ENCODE measurements around the gene CRELD2. TPM values are rescaled to one million over a fixed set of nuclear protein-coding genes. Genes with fewer than 3 reads are reported as not detected.

The CRELD2 gene
- polyA plus RNA-seq, 1 donor from 2014 or later: 83.2 TPM

DNA sequence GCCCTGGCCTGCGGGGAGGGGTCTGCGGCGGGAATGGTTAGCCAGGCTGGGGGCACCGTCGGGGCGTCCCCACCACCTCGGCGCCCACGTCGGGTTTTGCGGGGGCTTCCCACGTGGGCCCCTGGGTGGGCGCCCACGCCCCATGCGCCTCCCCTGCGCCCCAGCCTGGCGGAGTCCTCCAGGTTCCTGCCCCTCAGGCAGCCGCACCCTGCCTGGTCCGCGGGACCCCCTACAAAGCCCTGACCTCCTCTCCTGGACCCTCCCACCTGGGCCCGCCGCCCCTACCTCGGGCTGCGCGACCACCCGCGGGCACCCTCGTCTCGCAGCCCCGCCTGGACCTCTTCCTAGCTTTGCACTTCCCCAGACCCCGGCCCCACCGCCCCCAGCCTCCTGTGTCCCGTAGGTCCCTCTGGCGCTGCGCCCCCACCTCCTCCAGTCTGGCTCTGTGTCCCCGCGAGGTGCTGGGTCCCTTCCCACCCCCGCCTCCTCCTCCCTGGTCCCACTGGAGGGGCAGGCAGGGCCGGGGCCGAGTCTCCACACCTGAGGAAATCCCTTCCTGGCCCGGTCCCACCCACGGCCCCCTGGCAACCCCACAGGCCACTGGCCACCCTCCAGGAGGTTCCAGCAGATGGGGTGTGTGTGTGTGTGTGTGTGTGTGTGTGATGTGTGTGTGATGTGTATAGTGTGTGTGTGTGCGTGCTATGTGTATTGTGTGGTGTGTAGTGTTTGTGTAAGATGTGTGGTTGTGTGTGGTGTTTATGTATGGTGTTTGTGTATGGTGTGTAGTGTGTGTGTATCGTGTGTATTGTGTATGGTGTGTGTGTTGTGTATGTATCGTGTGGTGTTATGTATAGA, 54.0 kb downstream of the CRELD2 start:
- no peak overlapping the region for H3K4me3 ChIP-seq (ENCODE audit: low read length)
- TF ChIP-seq EZH2 (IDR thresholded peaks at IDR 0.05; ENCODE audit: borderline replicate concordance, insufficient read depth, low read length, poor library complexity, severe bottlenecking): no peak
- TF ChIP-seq, protein P1, sequence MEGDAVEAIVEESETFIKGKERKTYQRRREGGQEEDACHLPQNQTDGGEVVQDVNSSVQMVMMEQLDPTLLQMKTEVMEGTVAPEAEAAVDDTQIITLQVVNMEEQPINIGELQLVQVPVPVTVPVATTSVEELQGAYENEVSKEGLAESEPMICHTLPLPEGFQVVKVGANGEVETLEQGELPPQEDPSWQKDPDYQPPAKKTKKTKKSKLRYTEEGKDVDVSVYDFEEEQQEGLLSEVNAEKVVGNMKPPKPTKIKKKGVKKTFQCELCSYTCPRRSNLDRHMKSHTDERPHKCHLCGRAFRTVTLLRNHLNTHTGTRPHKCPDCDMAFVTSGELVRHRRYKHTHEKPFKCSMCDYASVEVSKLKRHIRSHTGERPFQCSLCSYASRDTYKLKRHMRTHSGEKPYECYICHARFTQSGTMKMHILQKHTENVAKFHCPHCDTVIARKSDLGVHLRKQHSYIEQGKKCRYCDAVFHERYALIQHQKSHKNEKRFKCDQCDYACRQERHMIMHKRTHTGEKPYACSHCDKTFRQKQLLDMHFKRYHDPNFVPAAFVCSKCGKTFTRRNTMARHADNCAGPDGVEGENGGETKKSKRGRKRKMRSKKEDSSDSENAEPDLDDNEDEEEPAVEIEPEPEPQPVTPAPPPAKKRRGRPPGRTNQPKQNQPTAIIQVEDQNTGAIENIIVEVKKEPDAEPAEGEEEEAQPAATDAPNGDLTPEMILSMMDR (IDR thresholded peaks at IDR 0.05; ENCODE audit: poor library complexity, severe bottlenecking): no peak
- no peak for TF ChIP-seq SMC3 (conservative IDR thresholded peaks at IDR 0.05; ENCODE audit: poor library complexity)
- no peak for TF ChIP-seq EP300 (conservative IDR thresholded peaks at IDR 0.05; ENCODE audit: poor library complexity, severe bottlenecking)
- no peak for TF ChIP-seq TAF1 (IDR thresholded peaks at IDR 0.05; ENCODE audit: low read depth)
- no peak for TF ChIP-seq RAD21 (conservative IDR thresholded peaks at IDR 0.05)
- TF ChIP-seq, protein P2, sequence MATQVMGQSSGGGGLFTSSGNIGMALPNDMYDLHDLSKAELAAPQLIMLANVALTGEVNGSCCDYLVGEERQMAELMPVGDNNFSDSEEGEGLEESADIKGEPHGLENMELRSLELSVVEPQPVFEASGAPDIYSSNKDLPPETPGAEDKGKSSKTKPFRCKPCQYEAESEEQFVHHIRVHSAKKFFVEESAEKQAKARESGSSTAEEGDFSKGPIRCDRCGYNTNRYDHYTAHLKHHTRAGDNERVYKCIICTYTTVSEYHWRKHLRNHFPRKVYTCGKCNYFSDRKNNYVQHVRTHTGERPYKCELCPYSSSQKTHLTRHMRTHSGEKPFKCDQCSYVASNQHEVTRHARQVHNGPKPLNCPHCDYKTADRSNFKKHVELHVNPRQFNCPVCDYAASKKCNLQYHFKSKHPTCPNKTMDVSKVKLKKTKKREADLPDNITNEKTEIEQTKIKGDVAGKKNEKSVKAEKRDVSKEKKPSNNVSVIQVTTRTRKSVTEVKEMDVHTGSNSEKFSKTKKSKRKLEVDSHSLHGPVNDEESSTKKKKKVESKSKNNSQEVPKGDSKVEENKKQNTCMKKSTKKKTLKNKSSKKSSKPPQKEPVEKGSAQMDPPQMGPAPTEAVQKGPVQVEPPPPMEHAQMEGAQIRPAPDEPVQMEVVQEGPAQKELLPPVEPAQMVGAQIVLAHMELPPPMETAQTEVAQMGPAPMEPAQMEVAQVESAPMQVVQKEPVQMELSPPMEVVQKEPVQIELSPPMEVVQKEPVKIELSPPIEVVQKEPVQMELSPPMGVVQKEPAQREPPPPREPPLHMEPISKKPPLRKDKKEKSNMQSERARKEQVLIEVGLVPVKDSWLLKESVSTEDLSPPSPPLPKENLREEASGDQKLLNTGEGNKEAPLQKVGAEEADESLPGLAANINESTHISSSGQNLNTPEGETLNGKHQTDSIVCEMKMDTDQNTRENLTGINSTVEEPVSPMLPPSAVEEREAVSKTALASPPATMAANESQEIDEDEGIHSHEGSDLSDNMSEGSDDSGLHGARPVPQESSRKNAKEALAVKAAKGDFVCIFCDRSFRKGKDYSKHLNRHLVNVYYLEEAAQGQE (IDR thresholded peaks at IDR 0.05; ENCODE audit: borderline replicate concordance): no peak
- no peak for TF ChIP-seq POLR2AphosphoS5 (IDR thresholded peaks at IDR 0.05)
- TF ChIP-seq MXI1 (conservative IDR thresholded peaks at IDR 0.05; ENCODE audit: poor library complexity, severe bottlenecking): no peak
- H3K9me2 ChIP-seq (ENCODE audit: insufficient read depth, low read length): no peaks in the 10 kb centered on the region

DNA sequence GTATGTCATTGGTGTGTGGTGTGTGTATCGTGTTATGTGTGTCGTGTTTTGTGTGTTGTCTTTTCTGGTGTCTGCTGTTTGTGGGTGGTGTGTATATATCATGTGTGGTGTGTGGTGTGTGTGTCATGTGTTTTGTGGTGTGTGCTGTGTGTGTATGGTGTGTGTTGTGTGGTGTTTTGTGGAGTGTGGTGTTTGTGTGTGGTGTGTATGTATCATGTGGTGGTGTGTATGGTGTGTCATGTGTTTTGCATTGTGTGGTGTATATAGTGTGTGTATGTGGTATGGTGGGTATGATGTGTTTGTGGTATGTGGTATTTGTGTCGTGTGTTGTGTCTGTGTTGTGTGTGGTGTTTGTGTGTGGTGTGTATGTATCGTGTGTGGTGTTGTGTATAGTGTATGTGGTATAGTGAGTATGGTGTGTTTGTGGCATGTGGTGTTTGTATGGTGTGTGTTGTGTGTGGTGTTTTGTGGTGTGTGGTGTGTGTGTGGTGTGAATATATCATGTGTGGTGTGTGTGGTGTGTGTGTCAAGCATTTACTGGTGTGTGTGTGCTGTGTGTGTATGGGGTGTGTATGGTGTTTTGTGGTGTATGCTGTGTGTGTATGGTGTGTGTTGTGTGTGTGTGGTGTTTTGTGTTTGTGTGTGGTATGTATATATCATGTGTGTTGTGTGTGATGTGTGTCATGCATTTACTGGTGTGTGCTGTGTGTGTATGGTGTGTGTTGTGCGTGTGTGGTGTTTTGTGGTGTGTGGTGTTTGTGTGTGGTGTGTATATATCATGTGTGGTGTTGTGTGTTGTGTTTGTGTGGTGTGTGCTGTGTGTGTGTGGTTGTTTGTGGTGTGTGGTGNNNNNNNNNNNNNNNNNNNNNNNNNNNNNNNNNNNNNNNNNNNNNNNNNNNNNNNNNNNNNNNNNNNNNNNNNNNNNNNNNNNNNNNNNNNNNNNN, 54.9 kb downstream of the CRELD2 start:
- H3F3A ChIP-seq (ENCODE audit: insufficient read depth, low read length, poor library complexity, severe bottlenecking): no peaks in the 10 kb centered on the region
- H3K27ac ChIP-seq (ENCODE audit: low read length): no peak overlapping the region
- TF ChIP-seq EZH2 (IDR thresholded peaks at IDR 0.05; ENCODE audit: borderline replicate concordance, insufficient read depth, low read length, poor library complexity, severe bottlenecking) (no peak), RAD21 (conservative IDR thresholded peaks at IDR 0.05) (no peak), TAF1 (IDR thresholded peaks at IDR 0.05; ENCODE audit: low read depth) (no peak), SMC3 (conservative IDR thresholded peaks at IDR 0.05; ENCODE audit: poor library complexity) (no peak), POLR2AphosphoS5 (IDR thresholded peaks at IDR 0.05) (no peak), EP300 (conservative IDR thresholded peaks at IDR 0.05; ENCODE audit: poor library complexity, severe bottlenecking) (no peak), MXI1 (conservative IDR thresholded peaks at IDR 0.05; ENCODE audit: poor library complexity, severe bottlenecking) (no peak)
- TF ChIP-seq, protein P1 (IDR thresholded peaks at IDR 0.05; ENCODE audit: poor library complexity, severe bottlenecking): no peak
- TF ChIP-seq, protein P2 (IDR thresholded peaks at IDR 0.05; ENCODE audit: borderline replicate concordance): no peak
- H3K27me3 ChIP-seq (ENCODE audit: insufficient read depth, low read depth, low read length): peaks cover 23% of the 10 kb centered on the region
- H2AFZ ChIP-seq (ENCODE audit: low read depth, low read length): no peak overlapping the region
- H3K9ac ChIP-seq (ENCODE audit: low read length): no peak overlapping the region
- H3K79me2 ChIP-seq (replicated peaks; ENCODE audit: insufficient read depth, low read length): no peaks in the 10 kb centered on the region
- H3K9me3 ChIP-seq (ENCODE audit: low read length): no peaks in the 10 kb centered on the region
- no peaks in the 10 kb centered on the region for H4K20me1 ChIP-seq (ENCODE audit: insufficient read depth)
- no peaks in the 10 kb centered on the region for H3K9me2 ChIP-seq (ENCODE audit: insufficient read depth, low read length)
- no peaks in the 10 kb centered on the region for H3K36me3 ChIP-seq (ENCODE audit: insufficient read depth, low read length)
- H3K4me3 ChIP-seq (ENCODE audit: low read length): no peak overlapping the region
- no peak overlapping the region for H3K4me2 ChIP-seq (ENCODE audit: low read length)

More for the DNA sequence above, 54.0 kb downstream of the CRELD2 start:
- Histone ChIP-seq H3K79me2 (replicated peaks; ENCODE audit: insufficient read depth, low read length) (no peaks in the 10 kb centered on the region), H2AFZ (ENCODE audit: low read depth, low read length) (no peak overlapping the region), H3K9ac (ENCODE audit: low read length) (no peak overlapping the region), H3F3A (ENCODE audit: insufficient read depth, low read length, poor library complexity, severe bottlenecking) (no peaks in the 10 kb centered on the region), H4K20me1 (ENCODE audit: insufficient read depth) (no peaks in the 10 kb centered on the region), H3K27me3 (ENCODE audit: insufficient read depth, low read depth, low read length) (peaks cover 23% of the 10 kb centered on the region), H3K9me3 (ENCODE audit: low read length) (no peaks in the 10 kb centered on the region), H3K4me2 (ENCODE audit: low read length) (no peak overlapping the region), H3K36me3 (ENCODE audit: insufficient read depth, low read length) (no peaks in the 10 kb centered on the region), H3K27ac (ENCODE audit: low read length) (no peak overlapping the region)

Measured in neural cell (in vitro differentiated cells).